CD4-positive, alpha-beta memory T cell (primary cell): ENCODE measurements around the gene CEP131. TPM values are rescaled to one million over a fixed set of nuclear protein-coding genes. Genes with fewer than 3 reads are reported as not detected.

Source experiments
- CTCF ChIA-PET: fragments of 350-600 bp; sonication (Branson Sonifier 250); formaldehyde crosslinking; loops from one replicate; lab custom pipeline; 2021; ENCODE audit warnings: inconsistent platforms; ENCODE audit not compliant: partially characterized antibody; lab: Charles Lee
- POLR2A ChIA-PET: fragments of 350-600 bp; sonication (Branson Sonifier 250); formaldehyde crosslinking; loops from one replicate; lab custom pipeline; 2021; ENCODE audit not compliant: partially characterized antibody; lab: Charles Lee
- DNase-seq, 5 donors: peaks; one replicate each; pipeline versions ENCODE4 v3.0.0 to v3.0.0-alpha.2; 2020 to 2022; ENCODE audit warnings: mixed read lengths in 1 of 5
- H3K27ac ChIP-seq: one replicate; pipeline ENCODE4 v1.7.0; 2013; ENCODE audit warnings: low read depth, low read length
- H3K27me3 ChIP-seq: 2 replicates; pipeline ENCODE4 v1.7.0; 2013; ENCODE audit warnings: mild to moderate bottlenecking, low read length, moderate library complexity; ENCODE audit not compliant: insufficient read depth
- H3K36me3 ChIP-seq: 2 replicates; pipeline ENCODE4 v1.7.0; 2013; ENCODE audit warnings: mild to moderate bottlenecking, low read length, moderate library complexity; ENCODE audit not compliant: insufficient read depth
- H3K4me1 ChIP-seq: 2 replicates; pipeline ENCODE4 v1.7.0; 2013; ENCODE audit warnings: mild to moderate bottlenecking, low read length, moderate library complexity; ENCODE audit not compliant: insufficient read depth
- H3K4me3 ChIP-seq, 2 donors: one replicate each; pipeline ENCODE4 v1.7.0; 2013; ENCODE audit warnings: low read length in 2 of 2, mild to moderate bottlenecking in 1 of 2
- H3K9me3 ChIP-seq, 2 donors: one replicate each; pipeline ENCODE4 v1.7.0; 2013; ENCODE audit warnings: low read length in 2 of 2, control low read depth in 1 of 2; ENCODE audit not compliant: control insufficient read depth in 1 of 2
- H3K27ac Mint-ChIP-seq, 7 donors: one replicate each; pipeline ENCODE4 v1.8.0; 2020 to 2021; ENCODE audit warnings: mixed read lengths in 7 of 7, mild to moderate bottlenecking in 6 of 7, inconsistent platforms in 3 of 7, moderate library complexity in 3 of 7
- H3K27me3 Mint-ChIP-seq, 2 donors: one replicate each; pipeline ENCODE4 v1.8.0; 2020 to 2021; ENCODE audit warnings: mixed read lengths in 2 of 2
- H3K36me3 Mint-ChIP-seq, 2 donors: one replicate each; pipeline ENCODE4 v1.8.0; 2020 to 2021; ENCODE audit warnings: mixed read lengths in 2 of 2, inconsistent platforms in 1 of 2, mild to moderate bottlenecking in 1 of 2
- H3K4me1 Mint-ChIP-seq, 4 donors: one replicate each; pipeline ENCODE4 v1.8.0; 2020 to 2021; ENCODE audit warnings: mixed read lengths in 4 of 4, mild to moderate bottlenecking in 1 of 4
- H3K4me3 Mint-ChIP-seq, 8 donors: one replicate each; pipeline ENCODE4 v1.8.0; 2020 to 2021; ENCODE audit warnings: mixed read lengths in 8 of 8, mild to moderate bottlenecking in 7 of 8, moderate library complexity in 6 of 8, inconsistent platforms in 3 of 8
- H3K9me3 Mint-ChIP-seq, 8 donors: one replicate each; pipeline ENCODE4 v1.8.0; 2020 to 2021; ENCODE audit warnings: mixed read lengths in 8 of 8, mild to moderate bottlenecking in 5 of 8, inconsistent platforms in 3 of 8, moderate library complexity in 1 of 8
- intact Hi-C: fragments of 100-400 bp; cut with micrococcal nuclease; formaldehyde crosslinking; loops from one replicate; pipeline ENCODE4 v1.15.1; 2023
- polyA plus RNA-seq, 2 donors: library from polyadenylated mRNA; unstranded; fragments of 300-500 nt; fragmentation: Illumina TruSeq; gene quantifications; one replicate each; pipeline ENCODE4 v1.2.3, GENCODE V29; 2021
- total RNA-seq, 2 experiments: library from RNA; stranded (reverse); gene quantifications; one replicate each; pipeline ENCODE4 v1.2.3, GENCODE V29; 2021

The CEP131 gene
- total and polyA plus RNA-seq, 4 experiments from 2014 or later = 1.7 to 10.5 (median 6.7) TPM

DNA sequence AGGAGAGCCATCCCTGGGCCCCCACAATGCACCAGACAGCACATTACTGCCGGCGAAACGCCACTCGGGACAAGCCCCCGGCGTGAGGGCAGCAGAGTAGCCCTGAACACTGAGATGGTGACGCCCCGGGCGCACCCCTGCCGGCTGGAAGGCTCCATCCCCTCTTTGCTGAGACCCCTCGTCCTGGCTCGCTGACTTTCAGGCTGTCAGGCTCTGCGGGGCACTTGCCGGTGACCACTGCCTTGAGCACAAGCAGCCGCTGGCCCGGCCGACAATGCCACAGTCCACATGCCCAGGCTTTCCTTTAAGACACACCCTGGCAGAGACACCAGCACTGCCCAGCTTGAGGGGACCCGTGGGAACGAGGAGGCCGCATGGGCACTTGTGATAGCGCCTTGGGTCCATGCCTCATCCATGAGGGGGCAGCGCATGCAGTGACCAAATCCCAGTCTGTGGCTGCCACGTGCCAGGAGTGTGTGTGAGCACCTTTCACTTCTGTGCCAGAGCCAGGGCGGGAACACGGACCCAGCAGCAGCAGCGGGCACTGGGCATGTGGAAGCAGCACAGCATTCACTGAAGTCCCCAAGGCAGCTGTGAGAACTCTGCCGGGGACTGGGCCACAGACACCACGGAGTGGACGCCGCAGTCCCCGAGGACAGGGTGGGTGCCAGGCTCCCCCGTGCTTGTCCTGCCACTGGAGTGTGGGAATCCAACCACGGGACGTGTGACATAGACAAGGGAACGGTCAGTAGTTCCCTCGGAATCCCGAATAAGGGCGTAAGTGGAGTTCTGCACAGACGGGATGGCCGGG lies 40.8 kb upstream of the CEP131 start:
- H3K27me3 ChIP-seq = no peaks in the 10 kb centered on the region
- intact Hi-C loops = no loop called here
- Mint-ChIP-seq H3K9me3 (no peaks in the 10 kb centered on the region), H3K36me3 (peaks cover 21 to 50% of the 10 kb centered on the region in 2 donors), H3K27me3 (no peaks in the 10 kb centered on the region), H3K27ac (no peak overlapping the region), H3K4me3 (no peak overlapping the region), H3K4me1 (peaks cover 0 to 9% (median 3%) of the 10 kb centered on the region in 4 donors)
- no peak for DNase-seq
- H3K4me1 ChIP-seq = no peaks in the 10 kb centered on the region
- H3K27ac ChIP-seq = no peak overlapping the region
- POLR2A ChIA-PET = no interaction called here
- peaks cover 56% of the 10 kb centered on the region for H3K36me3 ChIP-seq
- no peak overlapping the region for H3K4me3 ChIP-seq
- CTCF ChIA-PET = no interaction called here
- H3K9me3 ChIP-seq = no peaks in the 10 kb centered on the region

DNA sequence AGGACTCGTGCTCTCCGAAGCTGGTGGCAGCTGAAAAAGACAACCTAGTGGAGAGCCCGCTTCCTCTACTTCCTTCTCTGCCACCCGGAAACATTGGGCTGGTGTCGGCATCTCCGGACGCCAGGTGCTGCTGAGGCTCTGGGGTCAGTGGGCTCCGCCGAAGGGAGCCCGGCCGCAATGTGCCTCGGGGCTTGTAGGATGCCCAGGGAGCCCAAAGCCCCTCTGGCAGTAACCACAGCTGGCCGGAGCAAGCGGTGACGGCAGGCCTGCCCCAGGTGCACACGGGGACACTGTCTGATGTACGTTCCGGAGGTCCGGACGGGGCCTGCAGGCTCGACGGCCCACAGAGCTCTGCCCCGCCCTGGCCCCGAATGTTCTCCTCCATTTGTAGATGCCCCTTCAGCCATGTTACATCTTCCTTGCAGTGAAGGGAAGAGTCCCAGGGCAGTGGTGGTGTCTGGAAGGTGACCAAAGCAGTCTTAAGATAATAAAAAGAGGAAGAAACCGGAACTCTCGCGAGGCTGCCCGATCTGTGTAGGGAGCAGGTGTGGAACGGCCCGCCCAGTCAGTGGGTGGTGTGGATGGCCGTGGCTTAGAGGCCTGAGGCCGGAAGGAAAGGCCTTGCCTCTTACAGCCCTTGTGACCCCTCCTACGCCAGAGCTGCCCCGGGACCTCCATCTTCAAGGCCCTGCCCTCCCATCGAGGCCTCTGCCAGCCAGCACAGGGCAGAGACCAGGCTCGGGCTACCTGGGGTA lies 39.0 kb upstream of the CEP131 start:
- POLR2A ChIA-PET = interaction anchor here (0.6 kb wide), 1 partner anchor 280 kb away, joined by 3 read pairs; no protein-coding TSS in a partner anchor
- no peak for DNase-seq
- CTCF ChIA-PET = no interaction called here
- no peaks in the 10 kb centered on the region for H3K27me3 Mint-ChIP-seq
- Histone ChIP-seq H3K36me3 (peaks cover 46% of the 10 kb centered on the region), H3K4me1 (no peaks in the 10 kb centered on the region), H3K9me3 (no peaks in the 10 kb centered on the region), H3K27ac (no peak overlapping the region), H3K4me3 (no peak overlapping the region), H3K27me3 (no peaks in the 10 kb centered on the region)
- H3K4me3 Mint-ChIP-seq = no peak overlapping the region
- H3K4me1 Mint-ChIP-seq = peaks cover 0 to 3% (median 0%) of the 10 kb centered on the region in 4 donors
- H3K9me3 Mint-ChIP-seq = no peaks in the 10 kb centered on the region
- no peak overlapping the region for H3K27ac Mint-ChIP-seq
- H3K36me3 Mint-ChIP-seq = peaks cover 9 to 40% of the 10 kb centered on the region in 2 donors
- intact Hi-C loops = no loop called here

DNA sequence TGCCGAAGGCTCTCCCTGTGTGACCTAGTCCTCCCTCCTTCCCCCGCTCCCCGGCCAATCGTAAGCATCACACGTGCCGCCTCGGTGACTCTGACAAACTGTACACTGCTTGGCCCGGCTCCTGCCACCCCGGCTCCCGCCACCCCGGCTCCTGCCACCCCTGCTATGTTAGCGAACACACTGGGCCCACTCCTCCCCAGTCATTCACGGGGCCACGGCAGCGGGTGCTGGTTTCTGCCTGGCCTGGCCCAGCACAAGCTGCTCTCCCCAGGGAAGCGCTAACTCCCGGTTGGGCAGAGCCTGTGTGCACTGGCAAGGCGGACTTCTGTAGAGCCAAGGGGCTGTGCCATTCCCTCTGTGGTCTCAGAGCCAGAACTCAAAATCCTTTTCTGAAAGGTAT lies 38.3 kb upstream of the CEP131 start:
- Histone ChIP-seq H3K36me3 (peaks cover 46% of the 10 kb centered on the region), H3K4me3 (no peak overlapping the region), H3K27ac (no peak overlapping the region), H3K9me3 (no peaks in the 10 kb centered on the region), H3K27me3 (no peaks in the 10 kb centered on the region), H3K4me1 (no peaks in the 10 kb centered on the region)
- peaks cover 7 to 36% of the 10 kb centered on the region in 2 donors for H3K36me3 Mint-ChIP-seq
- no peaks in the 10 kb centered on the region for H3K9me3 Mint-ChIP-seq
- CTCF ChIA-PET = no interaction called here
- no peak overlapping the region for H3K27ac Mint-ChIP-seq
- intact Hi-C loops = no loop called here
- POLR2A ChIA-PET = no interaction called here
- no peaks in the 10 kb centered on the region for H3K27me3 Mint-ChIP-seq
- H3K4me1 Mint-ChIP-seq = peaks cover 0 to 2% (median 0%) of the 10 kb centered on the region in 4 donors
- DNase-seq = no peak
- no peak overlapping the region for H3K4me3 Mint-ChIP-seq

DNA sequence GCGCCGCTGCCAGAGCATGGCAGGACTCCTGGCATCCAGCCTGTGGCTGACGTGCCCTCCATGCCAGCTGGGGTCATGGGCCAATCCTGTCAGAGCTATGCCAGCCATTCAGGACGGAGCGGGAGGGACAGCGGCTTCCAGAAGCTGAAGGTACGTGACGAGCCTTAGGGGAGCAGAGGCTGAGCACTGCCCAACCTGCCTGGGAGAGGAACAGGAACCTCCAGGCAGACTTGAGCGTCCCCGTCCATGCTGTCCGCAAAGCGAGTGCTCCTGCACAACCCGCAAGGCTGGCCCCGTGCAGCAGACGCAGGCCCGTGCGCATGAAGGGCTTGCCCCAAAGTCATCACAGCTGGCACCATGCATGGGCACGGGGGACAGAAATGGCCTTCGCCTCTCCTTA lies 37.9 kb upstream of the CEP131 start:
- Mint-ChIP-seq H3K4me3 (no peak overlapping the region), H3K36me3 (peaks cover 7 to 31% of the 10 kb centered on the region in 2 donors)
- intact Hi-C loops = no loop called here

DNA sequence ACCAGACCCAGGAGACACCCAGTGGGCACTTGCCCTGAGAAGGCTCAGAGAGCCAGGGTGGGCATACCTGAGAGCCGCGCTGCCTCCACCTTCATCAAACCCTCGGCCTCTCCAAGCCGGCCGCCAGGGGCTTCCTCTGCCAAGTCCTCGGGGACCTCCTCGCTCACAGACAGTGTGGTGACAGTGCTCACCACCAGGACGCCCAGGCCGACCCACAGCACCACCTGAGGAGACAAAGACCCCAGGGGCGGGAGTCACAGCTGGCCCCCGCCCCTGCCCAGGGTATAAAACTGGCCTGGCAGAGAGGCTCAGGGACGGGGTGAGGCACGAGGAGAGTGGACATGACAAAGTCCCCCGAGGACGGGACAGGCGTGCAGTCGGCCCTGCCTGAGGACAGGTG lies 37.4 kb upstream of the CEP131 start:
- Mint-ChIP-seq H3K4me1 (no peaks in the 10 kb centered on the region), H3K36me3 (peaks cover 3 to 27% of the 10 kb centered on the region in 2 donors), H3K27ac (no peak overlapping the region), H3K9me3 (no peaks in the 10 kb centered on the region), H3K27me3 (no peaks in the 10 kb centered on the region), H3K4me3 (no peak overlapping the region)
- Histone ChIP-seq H3K27ac (no peak overlapping the region), H3K9me3 (no peaks in the 10 kb centered on the region), H3K27me3 (no peaks in the 10 kb centered on the region), H3K36me3 (peaks cover 37% of the 10 kb centered on the region), H3K4me1 (no peaks in the 10 kb centered on the region), H3K4me3 (no peak overlapping the region)
- ChIA-PET POLR2A (no interaction called here), CTCF (no interaction called here)
- intact Hi-C loops = no loop called here
- DNase-seq = no peak

More for the DNA sequence above, 37.9 kb upstream of the CEP131 start:
- no peak overlapping the region for H3K27ac Mint-ChIP-seq
- H3K27me3 ChIP-seq = no peaks in the 10 kb centered on the region
- no peak overlapping the region for H3K4me3 ChIP-seq
- H3K27me3 Mint-ChIP-seq = no peaks in the 10 kb centered on the region
- ChIA-PET POLR2A (no interaction called here), CTCF (no interaction called here)
- no peak for DNase-seq
- peaks cover 41% of the 10 kb centered on the region for H3K36me3 ChIP-seq
- no peaks in the 10 kb centered on the region for H3K4me1 ChIP-seq
- no peaks in the 10 kb centered on the region for H3K9me3 ChIP-seq
- H3K4me1 Mint-ChIP-seq = peaks cover 0 to 2% (median 0%) of the 10 kb centered on the region in 4 donors
- no peaks in the 10 kb centered on the region for H3K9me3 Mint-ChIP-seq
- no peak overlapping the region for H3K27ac ChIP-seq

DNA sequence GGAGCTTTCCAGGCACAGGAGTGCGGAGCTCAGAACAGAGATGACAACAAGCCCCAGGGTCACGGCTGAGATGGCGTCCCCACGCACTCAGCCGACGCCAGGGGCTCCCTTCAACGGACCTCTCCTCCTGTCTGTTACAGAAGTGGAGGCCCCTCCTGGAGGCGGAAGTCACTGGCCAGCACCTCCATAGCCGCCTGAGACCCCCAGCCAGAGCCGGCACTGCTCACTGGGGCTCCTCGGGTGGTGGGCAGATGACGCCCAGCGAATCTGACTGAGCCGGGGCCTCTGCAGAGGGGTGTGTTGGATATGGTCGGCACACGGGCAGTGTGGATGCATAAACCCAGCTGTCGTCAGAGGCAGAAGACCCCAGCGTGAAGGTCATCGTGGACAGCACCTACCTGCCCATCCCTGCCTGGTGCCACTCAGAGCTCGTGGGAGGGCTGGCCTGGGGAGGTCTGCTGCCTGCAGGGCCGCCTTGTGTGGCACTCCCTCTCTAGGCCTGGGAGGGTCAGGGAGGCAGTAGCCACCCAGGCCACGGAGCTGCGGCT lies 36.4 kb upstream of the CEP131 start:
- H3K4me1 Mint-ChIP-seq = no peaks in the 10 kb centered on the region
- Histone ChIP-seq H3K27me3 (no peaks in the 10 kb centered on the region), H3K27ac (no peak overlapping the region), H3K4me1 (no peaks in the 10 kb centered on the region), H3K36me3 (peaks cover 30% of the 10 kb centered on the region), H3K9me3 (no peaks in the 10 kb centered on the region), H3K4me3 (no peak overlapping the region)
- H3K36me3 Mint-ChIP-seq = peaks cover under 1 to 24% of the 10 kb centered on the region in 2 donors
- ChIA-PET POLR2A (no interaction called here), CTCF (interaction anchor here (1.4 kb wide), 1 partner anchor 226 kb away, joined by 5 read pairs; no protein-coding TSS in a partner anchor)
- no peak overlapping the region for H3K4me3 Mint-ChIP-seq
- H3K27ac Mint-ChIP-seq = no peak overlapping the region
- DNase-seq = no peak
- intact Hi-C loops = no loop called here
- H3K9me3 Mint-ChIP-seq = no peaks in the 10 kb centered on the region
- no peaks in the 10 kb centered on the region for H3K27me3 Mint-ChIP-seq

DNA sequence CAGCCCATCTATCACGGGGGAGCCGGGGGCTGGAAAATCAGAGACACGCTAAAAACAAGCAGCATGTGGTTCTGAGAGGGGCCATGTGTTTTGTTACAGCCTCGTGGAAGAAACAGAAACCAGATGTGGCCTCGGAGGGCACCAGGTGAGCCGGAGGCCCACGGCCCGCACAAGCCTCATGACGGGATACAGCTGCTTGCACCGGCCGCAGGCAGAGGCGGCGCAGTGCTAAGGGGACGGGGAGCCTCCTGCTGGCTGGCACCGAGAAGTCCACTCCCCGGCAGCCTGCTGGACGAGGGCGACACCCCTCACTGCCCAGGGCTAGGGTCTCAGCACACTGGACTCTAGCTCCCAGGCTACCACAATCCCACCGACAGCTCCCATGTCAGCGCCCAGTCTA lies 35.5 kb upstream of the CEP131 start:
- POLR2A ChIA-PET = no interaction called here
- Histone ChIP-seq H3K27me3 (no peaks in the 10 kb centered on the region), H3K36me3 (peaks cover 26% of the 10 kb centered on the region), H3K27ac (no peak overlapping the region), H3K9me3 (no peaks in the 10 kb centered on the region), H3K4me3 (no peak overlapping the region), H3K4me1 (no peaks in the 10 kb centered on the region)
- no peak overlapping the region for H3K4me3 Mint-ChIP-seq
- H3K27ac Mint-ChIP-seq = peak overlapping the region in 1 of 7 donors; percentile 57
- no peak for DNase-seq
- no peaks in the 10 kb centered on the region for H3K9me3 Mint-ChIP-seq
- H3K36me3 Mint-ChIP-seq = peaks cover 2 to 29% of the 10 kb centered on the region in 2 donors
- intact Hi-C loops = no loop called here
- no peaks in the 10 kb centered on the region for H3K27me3 Mint-ChIP-seq
- CTCF ChIA-PET = interaction anchor here (1.4 kb wide), 1 partner anchor 227 kb away, joined by 5 read pairs; no protein-coding TSS in a partner anchor
- H3K4me1 Mint-ChIP-seq = peaks cover under 1 to 8% (median 6%) of the 10 kb centered on the region in 4 donors
